Aorta (tissue), 5 donors: ENCODE results near the gene TRIML2. TPM values are rescaled to one million over a fixed set of nuclear protein-coding genes. Genes with fewer than 3 reads are reported as not detected.

Experiments
- ATAC-seq: fragments of 200-7000 bp; cut with Tn5 transposase; one replicate; pipeline ENCODE4 v1.9.1; 2022; ENCODE audit warnings: moderate library complexity; ENCODE audit not compliant: low FRiP score
- DNase-seq, 2 donors: peaks; one replicate each; pipeline ENCODE4 v3.0.0-alpha.2; 2020
- H3K27ac ChIP-seq, 2 donors: one replicate each; pipeline ENCODE4 v1.5.1; 2013; ENCODE audit warnings: low read length in 2 of 2, mild to moderate bottlenecking in 2 of 2, moderate library complexity in 2 of 2, control low read depth in 1 of 2, inconsistent platforms in 1 of 2, low read depth in 1 of 2
- H3K27me3 ChIP-seq, 2 donors: one replicate each; pipeline ENCODE4 v1.6.1; 2013; ENCODE audit warnings: control low read depth in 1 of 2, low read length in 1 of 2, mild to moderate bottlenecking in 1 of 2, moderate library complexity in 1 of 2; ENCODE audit not compliant: insufficient read depth in 2 of 2, control insufficient read depth in 1 of 2
- H3K36me3 ChIP-seq, 2 donors: one replicate each; pipeline ENCODE4 v1.6.1; 2013; ENCODE audit warnings: control low read depth in 1 of 2, low read length in 1 of 2, mild to moderate bottlenecking in 1 of 2; ENCODE audit not compliant: insufficient read depth in 2 of 2, control insufficient read depth in 1 of 2
- H3K4me1 ChIP-seq, 2 donors: one replicate each; pipeline ENCODE4 v1.6.1; 2013; ENCODE audit warnings: low read length in 2 of 2, control low read depth in 1 of 2, mild to moderate bottlenecking in 1 of 2, moderate library complexity in 1 of 2; ENCODE audit not compliant: insufficient read depth in 2 of 2, control insufficient read depth in 1 of 2
- H3K4me3 ChIP-seq, 2 donors: one replicate each; pipeline ENCODE4 v1.5.1; 2013; ENCODE audit warnings: low read length in 2 of 2, control low read depth in 1 of 2, mild to moderate bottlenecking in 1 of 2
- H3K9me3 ChIP-seq: one replicate; pipeline ENCODE4 v1.6.1; 2013; ENCODE audit warnings: mild to moderate bottlenecking, low read length; ENCODE audit not compliant: control insufficient read depth
- WGBS, 2 donors: extraction: QIAGEN DNeasy Blood & Tissue Kit; methylation state at CpG; one replicate each; pipeline ENCODE4 v1.1.7; 2013; 5-methylcytosine and 5-hydroxymethylcytosine counted together
- intact Hi-C, 2 donors: fragments of 100-400 bp; cut with DNase I; formaldehyde crosslinking; loops; one replicate each; pipeline versions ENCODE4 v1.14.2 to v1.15.0; 2022
- long read RNA-seq, 2 donors: library from polyadenylated mRNA; unstranded; transcript quantifications; one replicate each; pipeline ENCODE4 v2.0.0, GENCODE V29; 2020 to 2021
- polyA plus RNA-seq, 2 donors: library from polyadenylated mRNA; stranded (reverse); fragments of 200-250 nt; gene quantifications; one replicate each; pipeline ENCODE4 v1.2.3, GENCODE V29; 2013
- total RNA-seq, 2 donors: library from RNA; stranded (reverse); fragmentation: NEBNext Ultra II Directional; extraction: Animal tissue kit (Norgen Biotek cat#: 25700); gene quantifications; one replicate each; pipeline ENCODE4 v1.2.1, GENCODE V29; 2021
- donor health status: healthy with polysubstance abuse.
- donor health status: Bipolar disorder and iron deficiency.
- donor health status: DM: no; HTN: no; CAD: no.
- donor health status: DM: no; HTN: no; CAD: no.
- donor health status: DM: yes; HTN: yes; CAD: no.

The TRIML2 gene
- total RNA-seq (not detected), polyA plus RNA-seq (not detected)
- long read RNA-seq, donor 1: 0 reads
- long read RNA-seq, donor 2: 0 reads

- Histone ChIP-seq H3K4me3 (no peak within 1 kb of the TSS), H3K36me3 (no peaks in the 10 kb centered on the region), H3K4me1 (no peaks in the 10 kb centered on the region), H3K9me3 (no peaks in the 10 kb centered on the region), H3K27ac (no peak within 1 kb of the TSS), H3K27me3 (no peaks in the 10 kb centered on the region)
- intact Hi-C loops: no loop called here
- WGBS, 2 donors: 82 to 83% methylated on average over 11 of the region's 11 CpGs
- DNase-seq (no peak), ATAC-seq (no peak)
Measured at GRCh38 chr4:188109157-188109755, at the start of gene TRIML2. Gene TRIML2 (minus strand): TSS chr4:188109603. CDS start chr4:188105368, 4,235 bp downstream.

- Histone ChIP-seq H3K36me3 (no peaks in the 10 kb centered on the region), H3K4me1 (no peaks in the 10 kb centered on the region), H3K4me3 (no peak overlapping the region), H3K27ac (no peak overlapping the region), H3K27me3 (no peaks in the 10 kb centered on the region), H3K9me3 (no peaks in the 10 kb centered on the region)
- ATAC-seq (no peak), DNase-seq (no peak)
- intact Hi-C loops: no loop called here
- 93 to 96% methylated on average over 10 of the region's 10 CpGs for WGBS, 2 donors
Measured at GRCh38 chr4:188158336-188158735, 48.9 kb upstream of the TRIML2 start.

- Histone ChIP-seq H3K36me3 (no peaks in the 10 kb centered on the region), H3K27me3 (no peaks in the 10 kb centered on the region), H3K9me3 (no peaks in the 10 kb centered on the region), H3K4me3 (no peak overlapping the region), H3K4me1 (no peaks in the 10 kb centered on the region), H3K27ac (no peak overlapping the region)
- DNase-seq (no peak), ATAC-seq (no peak)
- 82 to 91% methylated on average over 11 of the region's 11 CpGs for WGBS, 2 donors
- intact Hi-C loops: no loop called here
Measured at GRCh38 chr4:188154668-188155405, 45.4 kb upstream of the TRIML2 start.

- intact Hi-C loops: no loop called here
- WGBS, 2 donors: 90 to 94% methylated on average over 6 of the region's 6 CpGs
- H3K9me3 ChIP-seq: no peaks in the 10 kb centered on the region
- DNase-seq (no peak), ATAC-seq (no peak)
- no peaks in the 10 kb centered on the region for H3K27me3 ChIP-seq
- H3K36me3 ChIP-seq: no peaks in the 10 kb centered on the region
- H3K27ac ChIP-seq: no peak overlapping the region
- no peaks in the 10 kb centered on the region for H3K4me1 ChIP-seq
- H3K4me3 ChIP-seq: no peak overlapping the region
Measured at GRCh38 chr4:188147776-188148175, 38.4 kb upstream of the TRIML2 start.

- Histone ChIP-seq H3K27ac (no peak overlapping the region), H3K36me3 (no peaks in the 10 kb centered on the region), H3K4me3 (no peak overlapping the region), H3K27me3 (no peaks in the 10 kb centered on the region), H3K9me3 (no peaks in the 10 kb centered on the region), H3K4me1 (no peaks in the 10 kb centered on the region)
- no peak for DNase-seq
- no peak for ATAC-seq
- 93 to 94% methylated on average over 11 of the region's 11 CpGs for WGBS, 2 donors
- intact Hi-C loops: no loop called here
Measured at GRCh38 chr4:188147176-188147575, 37.8 kb upstream of the TRIML2 start.

GRCh38 chr4:188146618-188147017, 37.2 kb upstream of the TRIML2 start:
- 83 to 86% methylated on average over 11 of the region's 11 CpGs for WGBS, 2 donors
- Histone ChIP-seq H3K27ac (no peak overlapping the region), H3K4me1 (no peaks in the 10 kb centered on the region), H3K27me3 (no peaks in the 10 kb centered on the region), H3K4me3 (no peak overlapping the region), H3K36me3 (no peaks in the 10 kb centered on the region), H3K9me3 (no peaks in the 10 kb centered on the region)
- no peak for DNase-seq
- no peak for ATAC-seq
- intact Hi-C loops: no loop called here

GRCh38 chr4:188145601-188146000, 36.2 kb upstream of the TRIML2 start:
- Histone ChIP-seq H3K4me3 (no peak overlapping the region), H3K36me3 (no peaks in the 10 kb centered on the region), H3K27ac (no peak overlapping the region), H3K27me3 (no peaks in the 10 kb centered on the region), H3K9me3 (no peaks in the 10 kb centered on the region), H3K4me1 (no peaks in the 10 kb centered on the region)
- ATAC-seq (no peak), DNase-seq (no peak)
- intact Hi-C loops: no loop called here
- WGBS, 2 donors: 87 to 88% methylated on average over 10 of the region's 10 CpGs

GRCh38 chr4:188143731-188144130, 34.3 kb upstream of the TRIML2 start:
- Histone ChIP-seq H3K4me3 (no peak overlapping the region), H3K27ac (no peak overlapping the region), H3K9me3 (no peaks in the 10 kb centered on the region), H3K36me3 (no peaks in the 10 kb centered on the region), H3K27me3 (no peaks in the 10 kb centered on the region), H3K4me1 (no peaks in the 10 kb centered on the region)
- WGBS, 2 donors: 41 to 51% methylated on average over 11 of the region's 11 CpGs
- DNase-seq: no peak
- no peak for ATAC-seq
- intact Hi-C loops: no loop called here

GRCh38 chr4:188139671-188140070, 30.3 kb upstream of the TRIML2 start:
- ATAC-seq (no peak), DNase-seq (no peak)
- 96% methylated on average over 18 to 19 of the region's 19 CpGs for WGBS, 2 donors
- no peaks in the 10 kb centered on the region for H3K9me3 ChIP-seq
- intact Hi-C loops: no loop called here
- no peaks in the 10 kb centered on the region for H3K27me3 ChIP-seq
- H3K36me3 ChIP-seq: no peaks in the 10 kb centered on the region
- H3K4me1 ChIP-seq: no peaks in the 10 kb centered on the region
- H3K27ac ChIP-seq: no peak overlapping the region
- no peak overlapping the region for H3K4me3 ChIP-seq
